HepG2 (cell line): ENCODE measurements around the gene PLEKHM2. TPM values are rescaled to one million over a fixed set of nuclear protein-coding genes. Genes with fewer than 3 reads are reported as not detected.

Experiments used
- ATAC-seq: fragments of 200-7000 bp; cut with Tn5 transposase; 3 replicates; pipeline ENCODE4 v1.9.1; 2020; ENCODE audit warnings: mild to moderate bottlenecking, moderate library complexity
- BruUV-seq: library from RNA; stranded (reverse); fragments of 400-500 nt; replicated peaks from 2 replicates; lab custom pipeline; 2021; lab: Mats Ljungman, UMichigan
- CTCF ChIA-PET: fragments of 300-600 bp; formaldehyde crosslinking; extraction: SDS; loops from one replicate; lab custom pipeline; 2021; ENCODE audit warnings: low total read pairs, inconsistent platforms, low intra/inter-chr PET ratio; lab: Yijun Ruan, JAX
- POLR2A ChIA-PET: fragments of 350-600 bp; sonication (Branson Sonifier 250); formaldehyde crosslinking; loops from one replicate; lab custom pipeline; 2020; ENCODE audit warnings: antibody characterized with exemption, inconsistent platforms; lab: Yijun Ruan, JAX
- DNase-seq: peaks from one replicate; pipeline ENCODE4 v3.0.0-alpha.2; 2015; ENCODE audit warnings: low spot score
- FAIRE-seq: peaks from 3 replicates; lab custom pipeline; 2011; peaks lifted over from hg19 to GRCh38; lab: Jason Lieb, UNC
- H2AFZ ChIP-seq: one replicate; pipeline ENCODE4 v1.6.1; 2011; ENCODE audit warnings: low read length, inconsistent platforms
- H3K27ac ChIP-seq: fragments of 300-600 bp; 3 replicates; pipeline ENCODE4 v1.8.0; 2011; ENCODE audit warnings: mixed run types, mild to moderate bottlenecking, mixed read lengths, low read length, inconsistent platforms; ENCODE audit not compliant: insufficient read depth; ENCODE audit errors: extremely low read length
- H3K27me3 ChIP-seq, 2 experiments: fragments of 200-600 bp in 1 of 2; 2 replicates in 1 of 2; 3 replicates in 1 of 2; pipeline versions ENCODE4 v1.6.0 to v1.8.0; 2011; ENCODE audit warnings: low read length in 2 of 2, mild to moderate bottlenecking in 2 of 2, moderate library complexity in 2 of 2, inconsistent platforms in 1 of 2; ENCODE audit not compliant: insufficient read depth in 2 of 2, control insufficient read depth in 1 of 2
- H3K36me3 ChIP-seq, 2 experiments: fragments of 200-600 bp in 1 of 2; replicated peaks in 1 of 2; 2 replicates in 1 of 2; 3 replicates in 1 of 2; pipeline versions ENCODE4 v1.5.1 to v1.8.0; 2011; ENCODE audit warnings: low read length in 2 of 2, inconsistent platforms in 1 of 2; ENCODE audit not compliant: insufficient read depth in 2 of 2, control insufficient read depth in 1 of 2
- H3K4me1 ChIP-seq: 2 replicates; pipeline ENCODE4 v1.5.1; 2012; ENCODE audit warnings: low read length, inconsistent platforms; ENCODE audit not compliant: insufficient read depth
- H3K4me2 ChIP-seq: 2 replicates; pipeline ENCODE4 v1.6.0; 2011; ENCODE audit warnings: low read depth, low read length, inconsistent platforms
- H3K4me3 ChIP-seq, 3 experiments: fragments of 200-600 bp in 1 of 3; sonication (generic), shearing (Covaris generic) in 1 of 3; replicated peaks in 1 of 3; 2 replicates each; pipeline ENCODE4 v1.5.1; 2011 to 2016; ENCODE audit warnings: low read length in 3 of 3, inconsistent platforms in 2 of 3, low read depth in 2 of 3, mild to moderate bottlenecking in 2 of 3, control low read depth in 1 of 3, mixed read lengths in 1 of 3; ENCODE audit not compliant: insufficient read depth in 1 of 3
- H3K79me2 ChIP-seq: one replicate; pipeline ENCODE4 v1.6.1; 2011; ENCODE audit warnings: low read length, inconsistent platforms; ENCODE audit not compliant: insufficient read depth
- H3K9ac ChIP-seq: 2 replicates; pipeline ENCODE4 v1.6.0; 2011; ENCODE audit warnings: mild to moderate bottlenecking, low read depth, low read length, inconsistent platforms; ENCODE audit not compliant: insufficient read depth
- H3K9me3 ChIP-seq: 2 replicates; pipeline ENCODE4 v1.5.1; 2012; ENCODE audit warnings: mild to moderate bottlenecking, low read length
- H4K20me1 ChIP-seq: 2 replicates; pipeline ENCODE4 v1.6.0; 2011; ENCODE audit warnings: inconsistent platforms, mild to moderate bottlenecking, low read length, moderate library complexity; ENCODE audit not compliant: insufficient read depth
- CTCF ChIP-seq: sonication (generic); formaldehyde crosslinking; IDR thresholded peaks from 2 replicates; pipeline ENCODE4 v1.5.0; 2020; ENCODE audit warnings: mild to moderate bottlenecking, missing genetic modification reagents, moderate library complexity
- ERF ChIP-seq: IDR thresholded peaks from 2 replicates; pipeline ENCODE4 v1.6.1; 2018; ENCODE audit warnings: missing biosample characterization, missing genetic modification reagents
- SALL2 ChIP-seq: sonication (generic); formaldehyde crosslinking; IDR thresholded peaks from 2 replicates; pipeline ENCODE4 v1.8.1; 2023; ENCODE audit warnings: mild to moderate bottlenecking, missing genetic modification reagents, inconsistent platforms
- SAP130 ChIP-seq: IDR thresholded peaks from 2 replicates; pipeline ENCODE4 v1.6.1; 2016; ENCODE audit warnings: low read depth
- STAG1 ChIP-seq: sonication (generic); formaldehyde crosslinking; IDR thresholded peaks from 2 replicates; pipeline ENCODE4 v1.4.0; 2020; ENCODE audit warnings: missing genetic modification reagents
- TFDP1 ChIP-seq: IDR thresholded peaks from 2 replicates; pipeline ENCODE4 v1.6.1; 2016; ENCODE audit warnings: missing compliant biosample characterization, missing genetic modification reagents, borderline replicate concordance
- XRCC5 ChIP-seq: fragments of 200-400 bp; formaldehyde crosslinking; optimal IDR thresholded peaks from 2 replicates; pipeline ENCODE3; 2017; ENCODE audit warnings: mild to moderate bottlenecking, low read length
- ZBTB2 ChIP-seq: sonication (generic); formaldehyde crosslinking; IDR thresholded peaks from 2 replicates; pipeline ENCODE4 v1.8.0; 2022; ENCODE audit warnings: low read depth, missing genetic modification reagents
- ZFP91 ChIP-seq: sonication (generic); formaldehyde crosslinking; IDR thresholded peaks from 2 replicates; pipeline ENCODE4 v1.9.0; 2022; ENCODE audit warnings: missing genetic modification reagents, mild to moderate bottlenecking, borderline replicate concordance
- ZMYM3 ChIP-seq: sonication (generic); formaldehyde crosslinking; IDR thresholded peaks from 2 replicates; pipeline ENCODE4 v1.5.1; 2020; ENCODE audit warnings: mild to moderate bottlenecking, missing genetic modification reagents
- ZNF644 ChIP-seq: IDR thresholded peaks from 2 replicates; pipeline ENCODE4 v1.6.1; 2016; ENCODE audit warnings: low read depth
- ZNF7 ChIP-seq: IDR thresholded peaks from 2 replicates; pipeline ENCODE4 v1.6.1; 2016; ENCODE audit warnings: missing biosample characterization, missing genetic modification reagents
- WGBS: methylation state at CpG from one replicate; pipeline ENCODE4 v1.1.6; 2017; ENCODE audit warnings: low lambda C conversion rate; 5-methylcytosine and 5-hydroxymethylcytosine counted together
- in situ Hi-C: cut with HindIII; loops from 2 replicates; pipeline ENCODE4 v1.10.0; 2017; ENCODE audit warnings: low pct_unique_long_range_greater_than_20kb; ENCODE audit not compliant: extremely low pct_ligation_motif_present
- intact Hi-C: fragments of 100-400 bp; cut with micrococcal nuclease; formaldehyde crosslinking; loops from one replicate; pipeline ENCODE4 v1.10.0; 2022; ENCODE audit not compliant: unreplicated experiment
- polyA plus RNA-seq, 8 experiments: library from polyadenylated mRNA; depleted of rRNA in 3 of 8; stranded (reverse) in 7 of 8; unstranded in 1 of 8; fragments of >200 nt; fragmentation: Illumina TruSeq in 4 of 8; extraction: Trizol in 4 of 8; gene quantifications; 2 replicates each; pipeline versions ENCODE4 v1.2.1 to v1.2.3, GENCODE V29; 2011 to 2016; ENCODE audit warnings: low read depth in 4 of 8, missing spikeins in 1 of 8, mixed read lengths in 1 of 8; ENCODE audit not compliant: insufficient read depth in 1 of 8
- total RNA-seq, 5 experiments: library from RNA; depleted of rRNA; stranded (reverse); fragments of >200 nt; fragmentation: Illumina TruSeq; extraction: Trizol; gene quantifications; 2 replicates each; pipeline ENCODE4 v1.2.3, GENCODE V29; 2016; ENCODE audit warnings: low read depth in 1 of 5

Gene PLEKHM2
- total and polyA plus RNA-seq, 2 of the 13 experiments (the other 11 are each of a cell fraction or from before 2014, with no cell fraction given) = 16.5 to 27.3 TPM

GRCh38 chr1:15739259-15739658, 55.1 kb downstream of the PLEKHM2 start (continued):
- peak; percentile 9; the same call in 1 of the 2 replicates for TF ChIP-seq ZFP91 (CRISPR knock-in tag)

GRCh38 chr1:15739745-15740144, 55.6 kb downstream of the PLEKHM2 start:
- ChIA-PET POLR2A (interaction anchor here (1.4 kb wide), 1 partner anchor 121 kb away, joined by 4 read pairs; no protein-coding TSS in a partner anchor), CTCF (interaction anchor here (1.0 kb wide), 1 partner anchor 145 kb away, joined by 3 read pairs; no protein-coding TSS in a partner anchor)
- Histone ChIP-seq H3K4me2 (peak overlapping the region; percentile 62), H3K79me2 (no peaks in the 10 kb centered on the region), H3K9ac (no peak overlapping the region), H3K4me1 (peaks cover 90% of the 10 kb centered on the region), H3K4me3 (no peak overlapping the region), H3K9me3 (no peaks in the 10 kb centered on the region), H3K27ac (no peak overlapping the region), H3K36me3 (no peaks in the 10 kb centered on the region), H2AFZ (no peak overlapping the region), H4K20me1 (no peaks in the 10 kb centered on the region), H3K27me3 (no peaks in the 10 kb centered on the region)
- ATAC-seq (peak; percentile 27), DNase-seq (no peak), FAIRE-seq (no peak)
- intact Hi-C loops = loop anchor here (5.0 to 10.0 kb wide), 2 partner anchors 55 to 142 kb away; partner anchors contain the start of gene PLEKHM2
- in situ Hi-C loops = loop anchor here (5.0 kb wide), 1 partner anchor 142 kb away; no protein-coding TSS in a partner anchor
- TF ChIP-seq ZBTB2 (no peak), ERF (CRISPR knock-in tag) (0 out of 2 replicates have a peak, but pooled peaks have one; percentile 44), XRCC5 (peak; percentile 62), ZNF644 (CRISPR knock-in tag) (peak; percentile 78), TFDP1 (CRISPR knock-in tag) (0 out of 2 replicates have a peak, but pooled peaks have one; percentile 17), STAG1 (CRISPR knock-in tag) (peak; percentile 28), ZNF7 (no peak), SALL2 (CRISPR knock-in tag) (no peak), CTCF (CRISPR knock-in tag) (peak; percentile 66), ZMYM3 (CRISPR knock-in tag) (0 out of 2 replicates have a peak, but pooled peaks have one; percentile 26), SAP130 (CRISPR knock-in tag) (peak; percentile 27; the same call in 1 of the 2 replicates)
- WGBS = 33% methylated on average over 7 of the region's 7 CpGs
- no TSS peak for BruUV-seq
